C4-2B (cell line): Measurements from ENCODE around the gene OR6K3.

Experiments
- H3K27ac ChIP-seq: fragments of 450-650 bp; 2 replicates; pipeline ENCODE4 v1.5.1; 2017
- CTCF ChIP-seq: fragments of 450-650 bp; conservative IDR thresholded peaks from 2 replicates; pipeline ENCODE4 v1.5.1; 2017; ENCODE audit warnings: mild to moderate bottlenecking
- ZFX ChIP-seq: fragments of 450-650 bp; IDR thresholded peaks from 2 replicates; pipeline ENCODE4 v1.6.1; 2017

OR6K3 gene

GRCh38 chr1:158687037-158687436 lies 33.5 kb downstream of the OR6K3 start:
- no peak overlapping the region for H3K27ac ChIP-seq
- TF ChIP-seq CTCF (no peak), ZFX (no peak)

- no peak for TF ChIP-seq ZFX
- no peak for TF ChIP-seq CTCF
- H3K27ac ChIP-seq, result no peak within 1 kb of the TSS
These were observed 34.2 kb downstream of the OR6K3 start, which contains the start of gene SPTA1 for GRCh38 chr1:158686111-158687009. Gene SPTA1 (minus strand): TSS chr1:158686715. CDS start chr1:158686517, 198 bp downstream.

- no peak overlapping the region for H3K27ac ChIP-seq
- TF ChIP-seq CTCF, result no peak
- TF ChIP-seq ZFX, result no peak
These were observed 35.4 kb downstream of the OR6K3 start for GRCh38 chr1:158685085-158685484.

GRCh38 chr1:158681606-158682005 lies 38.9 kb downstream of the OR6K3 start:
- TF ChIP-seq CTCF (no peak), ZFX (no peak)
- H3K27ac ChIP-seq, result no peak overlapping the region

GRCh38 chr1:158679289-158679688 lies 41.2 kb downstream of the OR6K3 start:
- H3K27ac ChIP-seq, result no peak overlapping the region
- TF ChIP-seq ZFX (no peak), CTCF (no peak)

- H3K27ac ChIP-seq, result no peak overlapping the region
- no peak for TF ChIP-seq CTCF
- no peak for TF ChIP-seq ZFX
These were observed 44.8 kb downstream of the OR6K3 start for GRCh38 chr1:158675563-158676323.

GRCh38 chr1:158674302-158674701 lies 46.2 kb downstream of the OR6K3 start:
- TF ChIP-seq ZFX (no peak), CTCF (no peak)
- no peak overlapping the region for H3K27ac ChIP-seq
